ENCODE measurements around the gene LSS.
A peak's percentile ranks its signal among the peaks of the same experiment; 100 is the strongest.
"Not testable (repeated sequence)": the region's sequence is repeated elsewhere in the genome, so short reads cannot be mapped to it uniquely, and the experiment has no call there.

Gene LSS

GRCh38 chr21:46245213-46245915, 16.8 kb upstream of the LSS start:
- DNase-seq (ENCODE audit: low spot score): no peak

GRCh38 chr21:46244602-46245001, 16.0 kb upstream of the LSS start:
- no peak for DNase-seq (ENCODE audit: low spot score)

DNA sequence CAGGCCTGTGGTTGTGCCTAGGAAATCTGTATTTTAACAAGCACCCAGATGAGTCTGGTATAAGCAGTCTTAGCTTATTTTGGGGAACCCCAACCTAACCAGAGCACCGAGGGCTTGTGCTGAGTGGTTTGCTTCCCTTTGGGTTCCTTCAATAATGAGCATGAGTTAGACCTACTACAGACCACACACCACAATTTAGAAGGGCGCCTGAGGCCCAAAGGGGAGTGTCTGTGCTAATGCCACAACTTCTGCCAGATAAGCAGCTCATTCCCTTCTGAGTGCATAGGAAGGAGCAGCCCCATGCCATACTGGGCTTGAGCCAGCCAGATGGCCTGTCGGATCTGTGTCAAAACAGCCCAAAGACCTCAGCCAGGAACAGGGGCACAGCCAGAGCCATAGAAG, 15.4 kb upstream of the LSS start:
- DNase-seq (ENCODE audit: low spot score): no peak

GRCh38 chr21:46243325-46243724, 14.8 kb upstream of the LSS start:
- DNase-seq (ENCODE audit: low spot score): no peak

GRCh38 chr21:46241577-46241976, 13.0 kb upstream of the LSS start:
- not testable (repeated sequence) for DNase-seq (ENCODE audit: low spot score)

GRCh38 chr21:46239817-46240325, 11.3 kb upstream of the LSS start:
- DNase-seq (ENCODE audit: low spot score): no peak

DNA sequence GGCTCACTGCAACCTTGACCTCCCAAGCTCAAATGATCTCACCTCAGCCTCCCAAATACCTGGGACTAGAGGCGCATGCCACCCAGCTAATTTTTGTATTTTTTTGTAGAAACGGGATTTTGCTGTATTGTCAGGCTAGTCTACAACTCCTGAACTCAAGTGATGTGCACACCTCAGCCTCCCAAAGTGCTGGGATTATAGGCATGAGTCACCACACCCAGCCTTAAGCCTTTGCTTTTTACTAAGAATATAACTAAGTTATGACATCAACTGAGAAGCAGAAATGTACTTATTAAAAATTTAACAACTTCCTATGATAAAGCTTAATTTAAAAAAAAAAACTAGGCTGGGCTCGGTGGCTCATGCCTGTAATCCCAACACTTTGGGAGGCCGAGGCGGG, 8.9 kb upstream of the LSS start:
- no peak for DNase-seq (ENCODE audit: low spot score)

DNA sequence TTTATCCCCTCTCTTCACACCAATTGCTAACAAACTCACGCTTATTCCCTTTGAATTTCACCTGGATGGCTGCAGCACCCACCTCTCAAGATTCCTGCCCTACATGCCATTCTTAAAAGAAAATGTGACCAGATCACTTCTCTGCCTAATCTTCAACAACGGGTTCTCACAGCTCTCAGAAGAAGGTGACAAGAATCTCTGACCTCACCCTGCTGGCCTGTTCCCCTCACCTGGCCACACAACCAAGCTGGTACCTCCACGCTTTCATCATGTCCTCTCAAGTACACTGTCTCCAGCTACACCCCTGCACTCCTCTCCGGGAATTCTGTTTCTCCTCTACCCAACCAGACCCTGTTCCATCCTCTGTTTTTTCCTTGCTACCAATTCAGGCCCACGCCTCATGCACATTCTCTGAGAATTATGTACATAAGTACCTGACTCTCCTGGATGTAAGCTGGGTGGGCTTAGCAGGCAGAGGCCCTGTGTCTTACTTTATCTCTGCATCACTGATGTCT, 5.9 kb upstream of the LSS start:
- no peak for DNase-seq (ENCODE audit: low spot score)

- DNase-seq (ENCODE audit: low spot score): no peak
Observed at GRCh38 chr21:46229923-46230260, 1.3 kb upstream of the LSS start.

- DNase-seq (ENCODE audit: low spot score): no peak
Observed at GRCh38 chr21:46229133-46229922, 754 bp upstream of the LSS start.

DNA sequence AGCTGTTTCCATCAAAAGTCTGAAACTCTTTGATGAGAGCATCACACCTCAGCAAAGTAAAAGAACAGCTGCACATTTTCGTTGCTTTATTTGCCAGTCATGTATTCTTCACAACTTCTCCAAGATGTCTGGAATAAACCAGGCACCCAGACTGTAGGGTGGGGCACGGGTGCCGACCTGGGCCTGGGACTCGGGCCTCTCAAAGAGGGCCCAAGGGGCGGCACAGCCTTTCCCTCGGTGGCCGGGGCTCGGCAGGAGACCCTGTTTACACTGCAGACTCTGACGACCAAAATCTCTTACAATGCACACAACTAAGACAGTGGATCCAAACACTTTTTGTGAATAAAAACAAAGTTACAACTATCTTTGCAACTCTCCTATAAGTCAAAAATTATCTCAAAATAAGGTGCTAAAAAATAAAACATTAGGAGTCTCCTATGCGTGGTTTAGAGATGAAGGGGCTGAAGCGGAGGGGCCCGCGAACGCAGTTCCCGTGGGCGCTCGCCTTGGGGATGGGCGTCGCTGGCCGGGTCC, 696 bp downstream of the LSS start:
- no peak for DNase-seq (ENCODE audit: low spot score)

- DNase-seq (ENCODE audit: low spot score): no peak
Observed at GRCh38 chr21:46226920-46227599, 1.5 kb downstream of the LSS start.

DNA sequence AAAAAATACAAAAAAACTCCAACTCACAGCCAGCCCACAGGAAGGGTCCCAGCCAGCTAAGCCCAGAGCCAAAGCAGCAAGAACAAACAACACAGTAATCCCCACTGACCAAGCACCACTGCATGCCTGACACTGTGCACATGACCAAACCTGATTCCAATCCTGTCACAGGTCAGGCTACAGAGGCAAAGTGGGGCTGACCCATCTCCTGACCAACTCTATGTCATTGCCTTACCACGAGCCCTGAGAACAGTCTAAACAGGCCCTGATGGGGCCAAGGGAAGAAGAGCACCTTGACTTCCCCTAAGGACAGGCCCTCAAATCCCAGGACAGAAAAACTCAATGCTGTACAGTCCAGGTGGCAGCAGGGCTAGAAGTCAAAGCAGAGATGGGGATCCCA, 2.4 kb downstream of the LSS start:
- DNase-seq (ENCODE audit: low spot score): peak; percentile 31

DNA sequence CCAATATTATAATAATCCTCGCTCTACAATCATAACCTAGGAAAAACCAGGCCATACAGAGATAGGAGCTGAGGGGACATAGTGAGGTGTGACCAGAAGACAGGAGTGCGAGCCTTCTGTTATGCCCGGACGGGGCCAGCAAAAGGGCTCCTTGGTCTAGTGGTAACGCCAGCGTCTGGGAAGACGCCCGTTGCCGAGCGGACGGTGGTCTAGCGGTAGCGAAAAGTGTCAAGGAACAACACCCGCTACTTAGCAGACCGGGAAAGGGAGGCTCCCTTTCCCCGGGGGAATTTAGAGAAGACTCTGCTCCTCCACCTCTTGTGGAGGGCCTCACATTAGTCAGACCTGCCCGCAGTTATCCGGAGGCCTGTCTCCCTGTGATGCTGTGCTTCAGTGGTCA, 4.9 kb downstream of the LSS start:
- not testable (repeated sequence) for DNase-seq (ENCODE audit: low spot score)

DNA sequence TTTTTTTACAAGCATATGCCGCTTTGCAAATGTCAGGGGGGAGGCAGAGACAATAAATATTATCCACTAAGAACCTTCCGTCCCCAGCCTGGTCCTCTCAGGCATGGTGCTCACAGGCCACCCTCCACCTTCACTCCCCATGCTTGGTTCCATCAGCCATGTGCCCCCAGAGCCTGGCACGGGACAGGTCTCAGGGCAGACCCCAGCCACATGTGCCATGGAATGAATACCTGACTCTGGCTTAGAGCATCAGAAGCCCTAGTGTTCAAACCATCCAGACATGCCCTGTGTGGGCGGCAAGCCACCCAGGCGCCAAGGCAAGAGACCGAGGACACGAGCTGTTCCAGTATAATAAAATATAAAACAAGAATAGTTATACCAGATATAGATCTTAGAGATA, 5.4 kb downstream of the LSS start:
- no peak for DNase-seq (ENCODE audit: low spot score)

GRCh38 chr21:46222436-46223116, 6.0 kb downstream of the LSS start:
- no peak for DNase-seq (ENCODE audit: low spot score)

GRCh38 chr21:46221664-46222435, 6.7 kb downstream of the LSS start:
- DNase-seq (ENCODE audit: low spot score): no peak

GRCh38 chr21:46220847-46221246, 7.7 kb downstream of the LSS start:
- DNase-seq (ENCODE audit: low spot score): no peak

- no peak for DNase-seq (ENCODE audit: low spot score)
Observed at GRCh38 chr21:46220275-46220810, 8.2 kb downstream of the LSS start.

DNA sequence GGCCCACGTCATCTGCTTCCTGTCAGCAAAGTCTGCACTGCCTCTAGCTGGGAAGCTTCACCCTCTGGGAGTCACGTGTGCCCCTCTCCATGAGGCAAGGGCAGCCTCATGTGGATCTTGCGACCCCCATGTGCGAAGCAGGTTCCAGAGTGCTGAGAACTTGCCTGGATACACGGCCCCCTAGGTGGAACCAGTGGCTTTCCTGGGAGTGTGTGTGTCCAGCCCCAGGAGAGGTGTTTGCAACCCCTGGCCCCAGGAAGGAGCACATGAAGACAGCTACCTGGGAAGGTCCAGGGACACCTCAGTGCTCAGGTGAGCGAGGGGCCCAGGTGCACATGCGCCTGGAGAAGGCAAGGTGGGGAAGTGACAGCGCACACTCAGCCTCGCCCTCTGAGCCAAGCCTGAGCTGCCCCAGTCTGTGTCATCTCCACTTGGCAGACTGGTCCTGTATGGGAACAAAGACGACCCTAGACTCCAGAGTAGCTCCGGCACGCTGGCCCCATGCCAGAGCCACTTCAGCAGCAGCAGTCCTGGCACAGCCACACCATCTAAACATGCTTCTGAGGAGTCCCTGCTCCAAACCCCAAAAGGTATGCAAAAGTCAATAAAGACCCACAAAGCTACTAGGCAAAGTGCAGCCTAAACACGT, 8.9 kb downstream of the LSS start:
- peak; percentile 42 for DNase-seq (ENCODE audit: low spot score)

All from Ammon's horn (tissue), 1 donor.